ENCODE measurements around the gene DYRK1A.

Gene DYRK1A

GRCh38 chr21:37529649-37530048 is 163.1 kb downstream of the DYRK1A start:
- DNase-seq (ENCODE audit: low read depth): no peak
- H3K4me3 ChIP-seq (ENCODE audit: low read length): no peak overlapping the region
- no peak for TF ChIP-seq CTCF (conservative IDR thresholded peaks at IDR 0.05; ENCODE audit: low read length)

GRCh38 chr21:37530901-37531351 is 164.4 kb downstream of the DYRK1A start:
- no peak for DNase-seq (ENCODE audit: low read depth)
- TF ChIP-seq CTCF (conservative IDR thresholded peaks at IDR 0.05; ENCODE audit: low read length): no peak
- no peak overlapping the region for H3K4me3 ChIP-seq (ENCODE audit: low read length)

GRCh38 chr21:37531431-37531932 is 164.9 kb downstream of the DYRK1A start:
- no peak overlapping the region for H3K4me3 ChIP-seq (ENCODE audit: low read length)
- DNase-seq (ENCODE audit: low read depth): no peak
- TF ChIP-seq CTCF (conservative IDR thresholded peaks at IDR 0.05; ENCODE audit: low read length): no peak

- no peak for DNase-seq (ENCODE audit: low read depth)
- no peak for TF ChIP-seq CTCF (conservative IDR thresholded peaks at IDR 0.05; ENCODE audit: low read length)
- H3K4me3 ChIP-seq (ENCODE audit: low read length): no peak overlapping the region
These were observed 166.6 kb downstream of the DYRK1A start for GRCh38 chr21:37532868-37533780.

GRCh38 chr21:37534431-37534830 is 167.9 kb downstream of the DYRK1A start:
- no peak for DNase-seq (ENCODE audit: low read depth)

GRCh38 chr21:37535130-37535529 is 168.6 kb downstream of the DYRK1A start:
- H3K4me3 ChIP-seq (ENCODE audit: low read length): no peak overlapping the region
- TF ChIP-seq CTCF (conservative IDR thresholded peaks at IDR 0.05; ENCODE audit: low read length): no peak
- no peak for DNase-seq (ENCODE audit: low read depth)

More at GRCh38 chr21:37534431-37534830, 167.9 kb downstream of the DYRK1A start:
- no peak overlapping the region for H3K4me3 ChIP-seq (ENCODE audit: low read length)
- TF ChIP-seq CTCF (conservative IDR thresholded peaks at IDR 0.05; ENCODE audit: low read length): no peak

- H3K4me3 ChIP-seq (ENCODE audit: low read length): no peak overlapping the region
- DNase-seq (ENCODE audit: low read depth): no peak
- no peak for TF ChIP-seq CTCF (conservative IDR thresholded peaks at IDR 0.05; ENCODE audit: low read length)
These were observed 169.1 kb downstream of the DYRK1A start for GRCh38 chr21:37535672-37536071.
